Omental fat pad (tissue), 4 donors: ENCODE data around the gene VPS35L. TPM values are rescaled to one million over a fixed set of nuclear protein-coding genes. Genes with fewer than 3 reads are reported as not detected.

Source experiments
- ATAC-seq: fragments of 150-250 bp; one replicate; pipeline ENCODE4 v1.9.1; 2016; ENCODE audit warnings: mild to moderate bottlenecking, moderate library complexity; ENCODE audit not compliant: low FRiP score
- DNase-seq: peaks from one replicate; pipeline ENCODE4 v3.0.0-alpha.2; 2019; ENCODE audit warnings: low spot score
- total RNA-seq, 4 donors: library from RNA; depleted of rRNA; stranded (reverse); fragments of >200 nt; gene quantifications; one replicate each; pipeline ENCODE4 v1.1.0, GENCODE V29; 2016
- TF ChIP-seq, protein P1 (sequence below), 3 donors: fragments of 450-650 bp; IDR thresholded peaks; one replicate each; pipeline ENCODE4 v1.5.1; 2016 to 2017; ENCODE audit warnings: antibody characterized with exemption in 3 of 3, mild to moderate bottlenecking in 3 of 3, moderate library complexity in 2 of 3

VPS35L gene
- total RNA-seq, 4 donors from 2014 or later: 42.4 to 59.3 (median 43.1) TPM

DNA sequence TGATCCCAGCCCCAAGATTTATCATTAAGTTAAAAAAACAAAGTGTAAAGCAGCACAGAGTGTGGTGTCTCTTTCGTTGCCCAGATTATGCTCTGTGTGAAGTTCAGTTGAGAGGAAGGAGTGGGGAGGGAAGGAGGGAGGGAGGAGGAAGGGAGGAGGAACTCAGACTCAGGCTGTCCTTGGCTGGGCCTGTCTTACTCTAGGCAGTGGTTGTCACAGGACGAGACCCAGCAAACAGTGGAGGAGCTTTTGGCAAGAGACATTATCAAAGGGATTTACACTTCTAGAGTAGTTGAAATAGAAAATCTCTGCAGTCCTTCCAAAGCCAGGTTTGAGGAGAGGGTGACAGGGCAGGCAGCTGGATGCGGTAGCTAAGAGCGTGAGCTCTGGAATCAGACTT, 134.7 kb downstream of the VPS35L start:
- TF ChIP-seq, protein P1, sequence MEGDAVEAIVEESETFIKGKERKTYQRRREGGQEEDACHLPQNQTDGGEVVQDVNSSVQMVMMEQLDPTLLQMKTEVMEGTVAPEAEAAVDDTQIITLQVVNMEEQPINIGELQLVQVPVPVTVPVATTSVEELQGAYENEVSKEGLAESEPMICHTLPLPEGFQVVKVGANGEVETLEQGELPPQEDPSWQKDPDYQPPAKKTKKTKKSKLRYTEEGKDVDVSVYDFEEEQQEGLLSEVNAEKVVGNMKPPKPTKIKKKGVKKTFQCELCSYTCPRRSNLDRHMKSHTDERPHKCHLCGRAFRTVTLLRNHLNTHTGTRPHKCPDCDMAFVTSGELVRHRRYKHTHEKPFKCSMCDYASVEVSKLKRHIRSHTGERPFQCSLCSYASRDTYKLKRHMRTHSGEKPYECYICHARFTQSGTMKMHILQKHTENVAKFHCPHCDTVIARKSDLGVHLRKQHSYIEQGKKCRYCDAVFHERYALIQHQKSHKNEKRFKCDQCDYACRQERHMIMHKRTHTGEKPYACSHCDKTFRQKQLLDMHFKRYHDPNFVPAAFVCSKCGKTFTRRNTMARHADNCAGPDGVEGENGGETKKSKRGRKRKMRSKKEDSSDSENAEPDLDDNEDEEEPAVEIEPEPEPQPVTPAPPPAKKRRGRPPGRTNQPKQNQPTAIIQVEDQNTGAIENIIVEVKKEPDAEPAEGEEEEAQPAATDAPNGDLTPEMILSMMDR (IDR thresholded peaks at IDR 0.05): no peak
- no peak for ATAC-seq
- no peak for DNase-seq

DNA sequence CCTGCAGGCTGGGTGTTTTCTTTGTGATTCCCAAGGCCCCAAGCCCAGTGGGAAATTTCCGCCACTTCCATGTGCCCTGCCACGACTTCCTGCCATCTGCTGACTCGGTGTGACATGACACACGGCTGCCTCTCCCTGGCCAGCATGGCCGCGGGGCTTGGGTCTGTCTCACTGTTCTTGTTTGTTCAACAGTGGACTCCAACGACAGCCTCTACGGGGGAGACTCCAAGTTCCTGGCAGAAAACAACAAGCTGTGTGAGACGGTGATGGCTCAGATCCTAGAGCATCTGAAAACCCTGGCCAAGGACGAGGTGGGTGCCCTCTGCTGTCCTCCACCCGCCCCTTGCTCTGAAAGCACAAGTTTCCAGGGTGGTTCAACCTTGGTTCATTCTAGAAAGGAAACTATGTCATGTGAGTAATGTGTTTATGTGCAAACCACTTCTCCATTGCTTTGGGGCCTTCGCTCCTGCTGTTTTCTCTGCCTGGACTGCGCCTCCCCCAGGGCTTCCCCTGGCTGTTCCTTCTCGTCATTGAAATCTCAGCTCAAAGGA, 135.7 kb downstream of the VPS35L start:
- DNase-seq: no peak
- TF ChIP-seq, protein P1 (IDR thresholded peaks at IDR 0.05): no peak
- ATAC-seq: no peak

DNA sequence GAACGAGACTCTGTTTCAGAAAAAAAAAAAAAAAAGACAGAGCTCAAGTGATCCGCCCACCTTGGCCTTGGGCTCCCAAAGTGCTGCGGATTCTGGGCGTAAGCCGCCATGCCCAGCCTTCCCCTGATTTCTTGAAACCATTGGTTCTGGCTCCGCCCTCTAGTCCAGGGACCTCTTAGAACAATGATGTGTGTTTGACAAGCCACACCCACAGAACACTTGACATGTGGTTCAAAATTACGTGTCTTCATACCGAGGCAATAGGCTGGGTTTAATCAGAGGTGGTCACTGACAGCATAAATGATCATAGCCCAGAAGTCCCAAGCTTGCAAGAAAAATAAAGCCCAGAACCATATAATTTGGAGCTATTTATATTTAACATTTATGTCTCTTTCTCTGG, 139.5 kb downstream of the VPS35L start:
- DNase-seq: no peak
- no peak for ATAC-seq
- TF ChIP-seq, protein P1 (IDR thresholded peaks at IDR 0.05): no peak

DNA sequence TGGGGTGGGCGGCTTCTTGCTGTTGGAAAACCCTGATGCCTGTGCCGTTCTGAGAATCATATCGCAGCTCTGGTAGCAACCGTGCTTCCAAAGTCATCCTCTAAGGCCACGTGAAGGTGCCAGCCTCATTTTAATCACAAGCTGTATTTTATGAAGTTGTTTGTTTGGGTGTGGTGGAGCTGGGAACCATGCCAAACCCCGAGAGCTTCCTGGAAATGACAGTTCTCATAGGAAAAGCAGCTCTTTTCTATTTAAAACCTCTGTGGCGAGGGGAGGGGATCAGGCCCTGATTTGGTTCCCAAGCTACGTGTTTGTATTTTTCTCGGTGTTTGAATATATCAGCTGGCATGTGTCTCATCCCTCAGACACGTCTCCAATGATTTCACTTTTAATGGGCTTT, 140.8 kb downstream of the VPS35L start:
- peak; percentile 86 for DNase-seq
- peak; percentile 77 for ATAC-seq
- TF ChIP-seq, protein P1 (IDR thresholded peaks at IDR 0.05): no peak

DNA sequence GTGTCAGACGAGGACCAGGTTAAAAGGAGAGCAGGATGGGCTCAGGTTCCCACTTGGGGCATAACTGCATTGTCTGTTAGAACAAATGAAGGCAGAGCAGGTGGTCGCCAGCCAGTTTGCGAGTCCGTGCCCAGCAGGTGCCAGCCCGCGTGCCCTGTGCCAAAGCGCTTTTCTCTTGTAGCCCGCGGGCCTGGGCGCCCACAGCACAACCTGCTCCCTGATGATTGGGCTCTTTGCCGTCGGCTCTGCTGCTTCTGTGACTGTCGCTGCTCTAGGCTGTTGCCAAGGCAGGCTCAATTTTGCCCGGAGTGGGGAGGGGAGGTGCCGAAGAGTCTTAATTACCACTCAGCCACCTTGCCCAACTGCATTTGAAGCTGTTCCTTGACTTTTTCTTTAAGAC, 141.5 kb downstream of the VPS35L start:
- TF ChIP-seq, protein P1 (IDR thresholded peaks at IDR 0.05): no peak
- ATAC-seq (no peak), DNase-seq (no peak)

DNA sequence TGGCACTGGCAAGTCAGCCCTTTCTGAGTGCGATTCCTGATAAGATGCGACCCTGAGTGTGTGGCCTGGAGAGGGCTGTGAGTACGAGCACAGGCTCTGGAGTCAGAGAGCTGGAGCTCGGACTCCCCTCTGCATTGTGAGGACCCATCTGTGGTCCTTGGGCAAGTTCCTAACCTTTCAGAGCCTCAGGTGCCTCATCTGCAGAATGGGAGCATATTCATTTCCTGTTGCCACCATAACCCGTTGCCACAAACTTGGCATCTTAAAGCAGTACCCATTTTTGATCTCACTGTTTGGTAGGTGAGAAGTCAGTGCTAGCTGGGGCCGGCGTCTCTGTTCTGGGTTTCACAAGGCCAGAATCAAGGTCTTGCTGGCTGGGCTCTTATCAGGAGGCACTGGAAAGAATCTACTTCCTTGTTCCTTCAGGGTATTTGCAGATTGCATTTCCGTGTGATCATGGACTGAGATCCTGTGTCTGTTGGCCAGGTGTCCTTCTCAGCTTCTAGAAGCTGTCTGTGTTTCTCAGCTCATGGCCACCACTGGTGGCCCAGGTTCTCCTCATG, 142.3 kb downstream of the VPS35L start:
- TF ChIP-seq, protein P1 (IDR thresholded peaks at IDR 0.05): no peak
- ATAC-seq: no peak
- no peak for DNase-seq
